OCI-LY7 (cell line): ENCODE measurements around the gene CTNNA2.

ENCODE experiments used
- CTCF ChIP-seq: fragments of 200-600 bp; sonication (generic); conservative IDR thresholded peaks from 2 replicates; pipeline ENCODE4 v1.5.1; 2014; ENCODE audit warnings: mild to moderate bottlenecking, antibody characterized with exemption, low read length, moderate library complexity, mixed read lengths
- EZH2phosphoT487 ChIP-seq: fragments of 200-600 bp; sonication (generic); IDR thresholded peaks from 2 replicates; pipeline ENCODE4 v1.6.1; 2018; ENCODE audit warnings: low read depth, borderline replicate concordance, mild to moderate bottlenecking, mixed run types, antibody characterized with exemption, low read length, moderate library complexity, mixed read lengths

GRCh38 chr2:79799729-79800128, 286.9 kb downstream of the CTNNA2 start:
- no peak for TF ChIP-seq CTCF
- TF ChIP-seq EZH2phosphoT487 = no peak
